GM19239 (cell line): Measurements from ENCODE around the gene SPRR5.

Experiments used
- DNase-seq: peaks from one replicate; pipeline ENCODE4 v3.0.0; 2011; ENCODE audit warnings: low spot score; ENCODE audit not compliant: insufficient read length
- FAIRE-seq: peaks from 2 replicates; lab custom pipeline; 2011; peaks lifted over from hg19 to GRCh38; lab: Jason Lieb, UNC

The SPRR5 gene

DNA sequence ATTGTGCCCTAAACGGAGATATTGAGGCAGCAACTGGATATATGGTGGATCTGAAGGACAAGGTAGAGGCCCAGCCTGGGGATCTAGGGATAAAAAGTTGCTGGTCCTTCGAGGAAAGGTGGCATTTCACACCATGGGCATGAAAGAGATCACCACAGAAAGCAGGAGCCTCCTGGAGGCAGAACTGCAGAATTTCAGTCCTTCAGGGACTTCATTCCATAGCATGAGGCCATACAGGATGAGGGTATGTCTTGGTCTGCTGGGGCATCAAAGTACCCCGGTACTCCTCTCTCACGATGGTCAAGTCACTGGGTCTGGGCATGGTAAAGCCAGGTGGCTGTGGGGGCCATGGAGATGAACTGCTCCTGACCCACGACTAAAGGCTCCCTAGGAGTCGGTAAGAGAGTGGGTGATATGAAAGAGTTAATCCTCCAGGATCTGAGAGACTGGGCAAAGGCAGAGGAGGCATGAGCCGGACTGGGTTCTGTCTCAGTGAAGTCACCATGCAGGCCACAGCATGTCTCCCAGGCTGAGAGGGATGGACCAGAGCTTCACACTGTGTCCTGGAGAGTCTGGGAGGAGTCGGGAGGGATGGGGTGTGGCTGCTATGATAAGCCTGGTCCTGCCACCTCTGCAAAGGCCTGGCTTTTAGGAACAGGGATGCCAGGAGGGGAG is 5.8 kb upstream of the SPRR5 start:
- DNase-seq = no peak
- no peak for FAIRE-seq

DNA sequence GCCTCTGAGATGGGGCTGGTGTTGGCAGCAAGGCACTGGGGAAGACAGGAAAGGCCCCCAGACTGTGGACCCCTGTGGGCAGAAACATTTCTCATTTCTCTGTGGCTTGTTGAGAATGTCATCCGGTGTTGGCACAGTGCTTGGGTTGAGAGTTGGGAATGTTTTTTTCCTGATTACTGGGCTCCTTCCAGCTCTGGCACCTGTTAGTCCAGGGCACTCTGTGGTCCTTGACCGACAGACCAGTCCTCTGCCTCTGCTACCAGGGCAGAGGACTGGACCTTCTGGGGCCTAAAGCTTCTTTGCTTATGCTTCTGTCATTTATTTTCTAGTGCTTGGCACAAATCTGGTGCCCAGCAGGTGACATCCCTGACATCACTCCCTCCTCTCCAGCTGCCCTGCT is 4.8 kb upstream of the SPRR5 start:
- DNase-seq (no peak), FAIRE-seq (no peak)

DNA sequence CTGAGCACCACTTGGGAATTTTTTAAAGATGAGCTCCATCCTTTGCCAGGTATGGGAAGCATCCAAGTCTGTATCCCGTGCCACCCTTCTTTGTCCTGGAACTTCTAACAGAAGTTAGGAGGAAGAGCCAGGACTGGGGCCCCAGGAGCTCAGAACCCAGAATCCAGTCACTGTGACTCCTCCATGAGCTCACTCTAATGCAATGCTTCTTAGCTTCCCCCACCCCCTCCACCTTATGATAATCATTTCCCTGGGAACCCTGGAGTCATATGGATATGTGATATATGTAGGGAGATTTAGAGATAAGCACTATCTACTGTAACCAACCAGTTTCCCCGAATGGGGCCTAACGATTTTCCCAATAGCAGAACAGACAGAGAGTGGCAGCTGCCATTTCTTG is 758 bp upstream of the SPRR5 start:
- DNase-seq (no peak), FAIRE-seq (no peak)

DNA sequence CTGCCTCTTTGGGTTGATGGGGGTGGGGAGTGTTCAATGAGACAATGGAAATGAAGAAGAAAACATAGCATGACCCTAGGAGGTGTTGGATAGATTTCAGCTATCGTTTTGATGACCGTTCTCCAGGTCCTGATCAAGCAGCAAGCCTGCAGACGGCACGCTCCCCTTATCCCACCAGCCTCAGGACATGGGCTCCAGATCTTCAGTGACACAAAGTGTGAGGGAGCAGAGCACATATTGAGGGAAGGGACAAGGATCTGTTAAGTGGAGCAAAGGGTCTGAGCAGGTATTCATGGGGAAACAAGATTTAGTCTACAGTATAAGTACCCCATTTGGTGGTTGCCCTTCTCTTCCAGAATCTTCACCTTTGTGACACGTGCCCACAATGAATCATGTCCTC is 4.7 kb downstream of the SPRR5 start:
- DNase-seq (no peak), FAIRE-seq (no peak)

DNA sequence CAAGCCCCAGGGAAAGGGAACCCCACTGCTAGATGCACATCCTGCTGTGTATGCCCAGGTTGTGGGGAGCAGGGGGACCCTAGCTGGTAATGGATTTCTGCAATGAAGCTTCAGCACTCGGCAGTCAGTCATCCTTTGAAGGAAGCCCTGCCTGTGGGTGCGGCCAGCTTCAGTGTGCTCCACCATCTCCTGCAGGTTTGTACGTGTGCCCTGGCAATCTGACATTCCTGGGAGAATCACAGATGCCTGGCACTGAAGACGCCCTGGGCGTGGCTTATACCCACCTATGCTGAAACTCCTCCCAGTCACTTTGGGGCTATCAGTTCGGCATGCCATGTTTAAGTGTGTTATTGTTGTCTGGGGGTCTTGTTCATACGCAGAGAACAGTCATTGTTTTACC is 6.8 kb downstream of the SPRR5 start:
- no peak for DNase-seq
- no peak for FAIRE-seq

DNA sequence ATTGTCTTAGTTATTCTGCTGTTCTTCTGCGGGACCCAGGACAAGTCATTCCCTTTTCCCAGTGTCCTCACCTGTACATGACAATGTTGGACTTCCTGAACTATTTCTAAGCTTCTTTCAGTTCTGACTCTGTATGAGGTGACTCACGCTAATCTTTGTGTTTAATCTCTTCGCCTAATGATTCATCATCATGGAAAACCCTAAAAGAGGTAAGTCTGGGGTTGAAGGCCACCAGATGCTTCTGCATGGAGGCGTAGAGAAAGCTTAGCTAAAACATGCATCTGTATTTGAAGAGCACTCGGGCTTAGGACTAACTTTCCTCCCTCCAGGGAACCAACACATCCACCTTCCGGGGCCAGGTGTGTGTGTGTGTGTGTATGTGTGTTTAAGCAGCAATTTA is 7.4 kb downstream of the SPRR5 start:
- FAIRE-seq = no peak
- no peak for DNase-seq

DNA sequence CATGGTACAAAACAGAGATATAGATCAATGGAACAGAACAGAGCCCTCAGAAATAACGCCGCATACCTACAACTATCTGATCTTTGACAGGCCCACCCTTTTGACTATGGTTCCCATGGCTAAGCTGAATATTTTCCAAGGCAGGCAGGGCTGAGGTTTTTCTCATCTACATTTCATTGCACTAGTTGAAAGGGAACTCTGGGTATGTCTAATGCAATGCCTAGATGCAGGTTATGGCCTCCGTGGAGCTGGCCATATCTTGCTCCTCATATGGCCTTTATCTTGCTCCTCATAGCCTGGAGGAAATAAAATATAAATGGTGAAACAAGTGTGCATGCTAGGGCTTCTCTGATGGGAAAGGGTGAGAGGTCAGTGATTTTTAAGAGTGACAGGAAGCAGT is 10.6 kb downstream of the SPRR5 start:
- FAIRE-seq = no peak

DNA sequence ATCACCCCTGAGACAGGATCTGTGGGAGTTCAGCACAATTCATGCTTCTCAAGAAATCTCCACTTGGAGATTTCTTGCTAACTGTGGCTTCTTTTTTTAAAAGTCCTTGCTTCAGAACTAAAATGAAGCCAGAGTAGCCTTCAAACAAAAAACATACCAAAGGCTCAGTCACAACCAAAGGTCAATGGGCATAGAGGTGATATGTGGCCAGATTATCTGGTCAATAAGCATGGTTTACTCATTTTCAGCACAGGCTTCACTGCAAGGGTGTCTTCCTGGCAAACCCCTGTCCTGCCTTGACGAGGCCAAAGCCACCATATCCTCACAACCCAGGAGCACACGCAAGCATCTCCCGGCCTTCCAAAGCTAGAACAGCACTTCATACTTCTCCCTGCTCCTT is 12.3 kb downstream of the SPRR5 start:
- no peak for DNase-seq
- no peak for FAIRE-seq

More for the DNA sequence above, 10.6 kb downstream of the SPRR5 start:
- DNase-seq = no peak

DNA sequence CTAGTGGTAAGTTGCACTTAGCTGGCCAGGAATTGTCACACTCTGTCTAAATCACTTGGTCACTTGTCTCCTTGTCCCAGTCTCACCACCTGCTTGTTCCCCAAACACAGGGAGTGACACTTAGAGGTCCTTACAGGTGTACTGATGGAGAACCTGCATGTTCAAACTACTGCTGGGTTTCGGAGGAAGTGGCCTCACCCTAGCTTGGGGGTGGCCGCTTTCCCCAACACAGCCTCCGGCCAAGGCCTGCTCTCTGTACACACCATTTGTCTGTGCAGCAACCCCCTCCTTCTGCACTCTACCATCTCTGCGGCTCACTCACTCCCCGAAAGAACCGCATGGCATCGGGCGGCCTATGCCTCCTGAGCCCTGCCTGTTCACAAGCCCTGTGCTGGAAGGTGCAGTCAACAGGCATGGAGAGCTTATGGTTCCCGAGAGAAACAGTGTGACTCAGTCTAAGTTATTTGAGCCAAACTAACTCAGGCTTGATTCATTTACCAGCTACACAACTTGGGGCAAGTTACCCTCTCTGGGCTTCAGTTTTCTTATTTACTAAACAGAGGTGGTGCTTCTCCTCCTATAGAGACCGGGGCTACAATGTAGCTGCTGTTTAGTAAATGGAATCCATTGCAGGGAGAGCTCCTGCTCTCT is 12.9 kb downstream of the SPRR5 start:
- DNase-seq (no peak), FAIRE-seq (no peak)

DNA sequence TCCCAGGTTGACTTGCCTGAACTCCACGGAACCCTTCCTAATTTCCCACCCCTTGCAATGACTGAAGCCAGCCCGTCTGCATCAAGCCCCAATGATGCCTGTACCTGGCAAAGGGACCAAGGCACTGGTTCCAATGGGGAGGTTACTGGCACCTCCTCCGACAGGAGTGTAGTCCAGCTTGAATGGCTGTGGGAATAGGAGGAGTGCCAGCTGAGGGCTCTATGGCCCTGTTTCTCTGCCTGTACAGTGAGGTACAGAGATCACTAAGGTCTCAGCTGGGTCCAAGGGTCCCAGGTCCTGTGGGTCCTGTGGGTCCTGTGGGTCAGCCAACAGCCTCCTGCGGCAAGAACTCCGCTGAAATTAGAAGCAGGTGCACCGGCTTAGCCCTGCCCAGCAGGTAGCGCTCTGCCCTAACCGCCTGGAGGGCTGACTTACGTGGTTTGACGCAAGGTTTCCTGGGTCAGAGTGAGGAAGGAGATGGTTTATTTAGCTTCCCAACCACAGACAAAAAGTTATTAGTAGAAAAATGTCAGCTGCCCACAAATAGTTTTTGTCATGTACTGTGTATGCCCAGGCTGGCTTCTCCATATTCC is 13.5 kb downstream of the SPRR5 start:
- FAIRE-seq = no peak
- no peak for DNase-seq

DNA sequence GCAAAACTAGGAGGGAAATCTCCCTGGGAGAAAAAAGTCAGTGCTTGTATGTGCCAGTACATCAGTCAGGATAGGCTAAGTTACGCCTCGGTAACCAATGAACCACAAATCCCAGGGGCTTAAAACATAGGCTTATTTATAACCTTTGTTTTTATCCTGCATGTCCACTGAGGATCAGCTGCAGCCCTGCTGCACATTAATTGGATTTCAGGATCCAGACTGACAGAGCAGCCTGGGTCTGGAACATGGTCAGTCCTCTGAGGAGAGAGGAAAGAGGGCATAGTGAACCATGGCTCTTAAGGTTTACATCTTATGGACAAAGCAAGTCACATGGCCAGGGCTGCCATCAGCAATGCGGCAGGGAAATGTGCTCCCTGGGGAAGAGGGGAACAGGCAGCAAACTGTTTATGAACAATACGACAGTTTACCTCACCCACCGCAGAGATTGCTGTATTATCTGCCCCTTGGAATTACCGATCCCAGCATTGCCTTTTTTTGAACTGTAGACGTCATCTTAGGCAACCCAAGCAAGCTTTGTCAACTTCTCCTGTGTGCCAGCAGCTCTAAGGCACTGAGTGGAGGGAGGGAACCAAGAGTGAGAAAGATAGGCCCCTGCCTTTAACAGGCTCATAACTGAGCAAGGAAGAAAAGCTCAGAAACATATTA is 14.4 kb downstream of the SPRR5 start:
- no peak for DNase-seq
- FAIRE-seq = no peak

DNA sequence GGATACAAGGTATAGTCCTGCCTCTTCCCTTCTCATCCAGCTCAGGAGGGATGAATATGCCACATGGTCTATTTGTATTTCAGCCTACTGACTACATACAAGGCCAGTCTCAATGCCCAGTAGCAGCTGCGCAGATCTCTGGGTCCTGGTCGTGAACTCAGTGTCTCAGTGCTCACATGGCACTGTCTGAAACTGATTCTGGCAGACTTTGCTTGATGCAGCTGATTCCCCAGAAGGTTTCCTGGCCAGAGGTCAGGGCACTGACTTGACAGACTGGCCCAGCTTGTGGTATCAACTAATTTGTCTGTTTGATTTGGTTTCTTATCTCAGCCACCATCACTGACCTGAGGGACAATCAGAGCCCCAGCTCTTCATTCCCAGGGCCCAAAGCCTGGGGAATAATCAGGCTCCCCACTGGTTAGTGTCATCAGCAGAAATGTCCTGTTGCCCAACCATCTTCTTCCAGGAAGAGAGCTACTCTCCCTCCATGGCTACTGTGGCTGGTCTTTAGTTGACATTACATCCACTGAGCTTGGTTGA is 15.9 kb downstream of the SPRR5 start:
- no peak for DNase-seq
- no peak for FAIRE-seq

DNA sequence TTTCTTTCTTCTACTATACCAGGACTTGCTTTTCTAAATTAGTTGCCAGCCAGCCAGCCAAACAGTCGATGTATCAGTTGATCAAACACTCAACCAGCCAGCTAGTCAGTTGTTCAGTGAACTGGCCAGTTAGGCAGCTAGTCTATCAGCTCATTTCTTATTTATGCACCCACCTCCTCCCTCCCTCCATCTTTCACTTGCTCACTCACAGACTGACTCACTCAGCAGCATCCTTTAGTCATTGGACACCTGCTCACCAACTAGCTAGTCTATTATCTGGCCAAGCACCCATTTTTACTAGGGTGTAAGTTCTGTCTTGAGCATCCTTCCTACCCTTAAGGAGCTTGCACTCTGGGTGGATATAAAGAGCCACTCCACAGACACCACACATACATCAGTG is 17.5 kb downstream of the SPRR5 start:
- no peak for FAIRE-seq
- DNase-seq = no peak

DNA sequence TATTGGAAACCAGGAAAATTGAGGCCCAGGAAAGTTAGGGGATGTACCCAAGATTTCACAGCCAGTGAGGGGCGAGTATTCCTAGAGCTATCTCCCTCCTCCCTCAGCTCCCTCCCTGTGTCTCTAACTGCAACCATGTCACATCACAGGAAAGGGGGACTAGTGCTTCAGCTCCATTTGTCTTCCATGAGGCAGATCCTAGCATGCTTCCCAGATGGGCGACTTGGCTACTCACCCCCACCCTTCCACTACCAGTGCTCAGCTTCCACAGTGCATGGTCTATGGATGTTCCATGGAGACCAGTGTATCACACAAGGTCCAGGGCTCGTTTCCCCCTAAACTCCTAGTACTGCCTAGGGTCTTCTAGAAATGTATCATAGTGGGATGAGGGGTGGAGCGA is 18.8 kb downstream of the SPRR5 start:
- FAIRE-seq (no peak), DNase-seq (no peak)

DNA sequence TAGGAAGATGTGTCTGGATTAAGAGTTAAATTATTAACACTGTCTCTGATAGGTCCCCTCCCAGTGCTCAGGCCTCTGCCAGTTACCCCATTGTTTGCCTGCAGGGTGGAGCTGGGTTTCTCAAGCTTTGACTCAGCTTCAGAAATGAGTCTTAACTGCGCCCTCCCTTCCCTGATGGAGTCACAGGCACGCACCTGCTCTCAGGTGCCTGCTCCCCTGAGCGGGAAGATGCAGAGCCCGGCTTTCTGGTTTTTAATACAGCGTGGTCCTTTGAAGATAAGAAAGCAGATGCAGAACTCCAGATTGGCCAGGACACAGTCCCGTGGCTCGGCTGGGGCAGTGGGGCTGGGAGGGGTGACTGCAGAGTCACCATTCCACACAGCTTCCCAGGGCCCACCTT is 20.2 kb downstream of the SPRR5 start:
- FAIRE-seq (no peak), DNase-seq (no peak)

DNA sequence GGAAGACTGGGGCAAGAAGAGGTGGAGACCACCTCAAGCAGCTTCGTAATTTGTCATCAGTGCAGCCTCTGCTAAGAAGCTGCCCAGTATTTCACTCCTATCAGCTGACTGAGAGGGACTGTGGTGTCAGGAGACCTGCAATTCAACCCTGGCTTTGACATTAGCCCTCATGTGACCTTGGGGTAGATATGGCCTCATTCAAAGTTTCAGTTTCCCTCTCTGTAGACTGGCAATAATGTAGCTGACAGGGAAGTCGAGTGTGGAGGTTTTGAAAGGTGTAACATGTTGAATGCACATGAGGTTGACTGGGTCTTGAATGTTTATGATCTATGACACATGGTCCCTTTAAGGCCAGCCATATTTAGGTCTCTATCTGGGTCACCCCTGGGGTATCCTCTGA is 21.2 kb downstream of the SPRR5 start:
- peak; percentile 93 for FAIRE-seq
- peak; percentile 10 for DNase-seq

DNA sequence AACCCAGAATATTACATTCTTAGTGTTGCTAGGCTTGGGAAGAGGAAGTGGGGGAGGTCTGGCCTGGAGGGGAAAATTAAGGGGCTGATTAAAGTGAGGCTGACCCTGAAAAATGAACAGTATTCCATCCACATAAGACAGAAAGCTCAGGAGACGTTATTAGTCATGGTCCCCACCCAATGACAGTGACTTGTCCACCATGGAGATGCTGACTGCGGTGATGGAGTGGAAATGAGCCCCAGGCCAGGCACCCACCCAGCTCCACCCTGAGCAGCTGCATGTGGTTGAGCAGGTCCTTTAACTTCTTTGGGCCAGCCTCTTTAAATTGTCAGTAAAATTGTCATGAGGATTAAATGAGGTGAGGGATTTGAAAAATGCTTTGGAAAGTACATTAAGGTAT is 22.0 kb downstream of the SPRR5 start:
- DNase-seq (no peak), FAIRE-seq (no peak)

DNA sequence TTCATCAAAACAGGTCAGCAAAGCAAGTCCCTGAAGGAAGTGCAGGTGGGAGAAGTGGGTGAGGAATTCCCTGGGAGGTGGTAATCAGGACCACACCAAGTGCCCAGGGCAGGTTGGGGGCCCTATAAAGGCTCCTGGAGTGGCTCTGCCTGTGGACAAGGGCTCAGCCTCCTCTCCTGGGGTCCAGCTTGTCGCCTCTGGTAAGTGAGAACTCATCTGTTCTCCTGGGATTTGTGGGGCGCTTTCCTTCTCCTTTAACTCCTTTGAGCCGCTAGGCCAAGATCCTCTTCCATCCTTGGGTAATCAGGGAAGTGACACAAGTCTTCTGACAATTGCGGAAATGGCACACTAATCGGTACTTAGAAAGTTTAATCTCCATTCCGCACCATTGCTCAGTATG is 23.5 kb downstream of the SPRR5 start, which contains the start of gene SPRR4:
Gene SPRR4, plus strand, starts transcription at position 154 of the 400 bp plus-strand sequence. CDS start 1,243 bp downstream, outside the sequence.
- FAIRE-seq (no peak), DNase-seq (no peak)

DNA sequence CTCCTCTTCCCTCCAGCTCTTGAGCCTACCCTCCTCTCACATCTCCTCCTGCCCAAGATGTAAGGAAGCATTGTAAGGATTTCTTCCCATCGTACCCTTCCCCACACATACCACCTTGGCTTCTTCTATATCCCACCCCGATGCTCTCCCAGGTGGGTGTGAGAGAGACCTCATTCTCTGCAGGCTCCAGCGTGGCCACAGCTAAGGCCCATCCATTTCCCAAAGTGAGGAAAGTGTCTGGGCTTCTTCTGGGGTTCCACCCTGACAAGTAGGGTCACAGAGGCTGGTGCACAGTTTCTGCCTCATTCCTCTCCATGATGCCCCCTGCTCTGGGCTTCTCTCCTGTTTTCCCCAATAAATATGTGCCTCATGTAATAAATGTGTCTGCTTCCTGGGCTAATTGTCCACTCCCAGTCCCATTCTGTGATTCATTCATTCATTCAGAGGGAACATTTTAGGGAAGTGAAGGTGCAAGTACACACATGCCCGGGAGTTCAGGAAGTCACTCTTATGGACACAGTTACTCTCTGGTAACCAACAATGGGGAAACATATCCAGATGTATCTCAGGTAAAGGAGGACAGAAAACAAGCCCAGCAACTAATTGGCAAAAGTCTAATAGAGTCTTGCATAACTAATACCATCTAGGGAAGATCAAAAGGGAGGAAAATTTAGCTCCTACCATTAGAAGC is 25.3 kb downstream of the SPRR5 start:
- FAIRE-seq (no peak), DNase-seq (no peak)

DNA sequence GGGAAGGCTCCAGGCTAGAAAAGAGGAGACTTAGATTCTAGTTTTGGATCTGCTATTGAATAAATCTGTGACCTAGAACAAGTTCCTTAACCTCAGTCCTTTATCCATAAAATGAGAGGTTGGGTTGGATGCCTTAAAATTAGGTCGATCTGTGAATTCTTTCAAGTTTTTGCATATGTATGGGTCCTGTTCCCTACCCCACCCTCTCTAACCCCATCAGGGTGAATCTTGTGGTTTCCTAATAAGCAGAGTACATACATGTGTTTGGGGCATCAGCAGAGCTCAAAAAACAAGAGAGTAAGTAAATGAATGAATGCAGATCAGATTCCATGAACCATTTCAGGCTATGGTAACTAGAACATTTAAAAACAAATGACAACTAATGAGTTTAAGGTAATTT is 29.7 kb downstream of the SPRR5 start:
- no peak for FAIRE-seq
- DNase-seq = no peak
